Colonic mucosa (tissue), 4 donors: ENCODE measurements around the gene MARK2. TPM values are rescaled to one million over a fixed set of nuclear protein-coding genes. Genes with fewer than 3 reads are reported as not detected.
A peak's percentile ranks its signal among the peaks of the same experiment; 100 is the strongest.
"Not testable (repeated sequence)": the region's sequence is repeated elsewhere in the genome, so short reads cannot be mapped to it uniquely, and the experiment has no call there.

Source experiments
- DNase-seq: peaks from one replicate; pipeline ENCODE4 v3.0.0-alpha.2; 2020
- H3K27ac ChIP-seq: fragments of 200-600 bp; one replicate; pipeline ENCODE4 v1.8.0; 2021
- H3K27me3 ChIP-seq: fragments of 200-600 bp; one replicate; pipeline ENCODE4 v1.8.0; 2021
- H3K36me3 ChIP-seq: fragments of 200-600 bp; one replicate; pipeline ENCODE4 v1.8.0; 2021
- H3K4me1 ChIP-seq: fragments of 200-600 bp; one replicate; pipeline ENCODE4 v1.8.0; 2021; ENCODE audit warnings: mild to moderate bottlenecking
- H3K4me3 ChIP-seq: fragments of 200-600 bp; one replicate; pipeline ENCODE4 v1.8.0; 2021
- H3K9ac ChIP-seq, 2 donors: one replicate each; pipeline ENCODE4 v1.7.0; 2013; ENCODE audit warnings: control low read depth in 2 of 2, low read depth in 2 of 2, low read length in 2 of 2
- H3K9me3 ChIP-seq: fragments of 200-600 bp; one replicate; pipeline ENCODE4 v1.8.0; 2021
- intact Hi-C: fragments of 100-400 bp; cut with DNase I; formaldehyde crosslinking; loops from one replicate; pipeline ENCODE4 v1.14.1; 2022
- total RNA-seq, 2 donors: library from RNA; stranded (reverse); fragmentation: NEBNext Ultra II Directional in 1 of 2; extraction: Animal tissue kit (Norgen Biotek cat#: 25700) in 1 of 2; gene quantifications; one replicate each; pipeline ENCODE4 v1.2.1, GENCODE V29; 2021
- TF ChIP-seq, protein P1 (sequence below): fragments of 200-600 bp; IDR thresholded peaks from one replicate; pipeline ENCODE4 v1.8.0; 2022; ENCODE audit warnings: antibody characterized with exemption, mild to moderate bottlenecking
- donor health status: healthy.
- donor health status: DM: no; HTN: no; CAD: no.
- donor health status: DM: no; HTN: no; CAD: no.

MARK2 gene
- total RNA-seq, 2 donors from 2014 or later, result 86.8 to 96.8 TPM

DNA sequence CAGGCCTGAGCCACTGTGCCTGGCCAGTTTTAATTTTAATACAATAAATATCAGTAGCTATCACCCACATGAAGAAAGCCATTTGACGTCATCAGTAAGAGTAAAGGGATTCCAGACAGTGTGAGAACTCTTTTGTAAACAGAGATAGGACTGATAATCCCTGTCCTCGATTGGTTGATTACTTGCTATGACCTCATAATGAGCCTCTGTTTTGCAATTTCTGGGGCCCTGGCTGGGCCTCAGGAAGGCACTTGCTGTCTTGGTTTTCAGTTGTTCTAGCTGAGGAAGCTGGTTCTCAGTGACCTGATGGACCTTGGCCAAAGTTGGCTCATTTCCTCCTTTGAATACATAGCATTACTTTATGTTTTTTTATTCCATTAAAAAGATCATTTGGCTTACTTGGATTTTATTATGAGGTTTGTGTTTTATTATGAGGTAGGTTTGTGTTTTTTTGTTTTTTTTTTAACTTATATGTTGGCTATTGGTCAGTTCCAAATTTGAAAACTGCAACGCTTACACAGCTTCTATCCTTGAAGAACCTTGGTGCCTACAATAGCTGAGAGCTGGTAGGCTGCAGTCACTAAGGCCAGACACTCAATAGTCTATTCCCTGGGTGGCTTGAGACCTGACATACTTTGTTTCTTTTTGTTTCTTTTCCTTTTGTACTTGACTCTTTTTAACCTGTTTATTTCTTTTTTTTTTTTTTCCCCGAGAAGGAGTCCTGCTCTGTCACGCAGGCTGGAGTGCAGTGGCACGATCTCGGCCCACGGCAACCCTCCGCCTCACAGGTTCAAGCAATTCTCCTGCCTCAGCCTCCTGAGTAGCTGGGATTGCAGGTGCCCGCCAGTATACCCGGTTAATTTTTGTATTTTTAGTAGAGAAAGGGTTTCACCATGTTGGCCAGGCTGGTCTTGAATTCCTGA, 20.0 kb downstream of the MARK2 start:
- DNase-seq, result peak; percentile 51
- peaks cover 17% of the 10 kb centered on the region for H3K4me1 ChIP-seq
- TF ChIP-seq, protein P1, sequence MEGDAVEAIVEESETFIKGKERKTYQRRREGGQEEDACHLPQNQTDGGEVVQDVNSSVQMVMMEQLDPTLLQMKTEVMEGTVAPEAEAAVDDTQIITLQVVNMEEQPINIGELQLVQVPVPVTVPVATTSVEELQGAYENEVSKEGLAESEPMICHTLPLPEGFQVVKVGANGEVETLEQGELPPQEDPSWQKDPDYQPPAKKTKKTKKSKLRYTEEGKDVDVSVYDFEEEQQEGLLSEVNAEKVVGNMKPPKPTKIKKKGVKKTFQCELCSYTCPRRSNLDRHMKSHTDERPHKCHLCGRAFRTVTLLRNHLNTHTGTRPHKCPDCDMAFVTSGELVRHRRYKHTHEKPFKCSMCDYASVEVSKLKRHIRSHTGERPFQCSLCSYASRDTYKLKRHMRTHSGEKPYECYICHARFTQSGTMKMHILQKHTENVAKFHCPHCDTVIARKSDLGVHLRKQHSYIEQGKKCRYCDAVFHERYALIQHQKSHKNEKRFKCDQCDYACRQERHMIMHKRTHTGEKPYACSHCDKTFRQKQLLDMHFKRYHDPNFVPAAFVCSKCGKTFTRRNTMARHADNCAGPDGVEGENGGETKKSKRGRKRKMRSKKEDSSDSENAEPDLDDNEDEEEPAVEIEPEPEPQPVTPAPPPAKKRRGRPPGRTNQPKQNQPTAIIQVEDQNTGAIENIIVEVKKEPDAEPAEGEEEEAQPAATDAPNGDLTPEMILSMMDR, result no peak
- no peaks in the 10 kb centered on the region for H3K36me3 ChIP-seq
- H3K9me3 ChIP-seq, result no peaks in the 10 kb centered on the region
- intact Hi-C loops, result no loop called here
- H3K9ac ChIP-seq, result no peak overlapping the region
- peak overlapping the region; percentile 2 for H3K27ac ChIP-seq
- no peaks in the 10 kb centered on the region for H3K27me3 ChIP-seq
- no peak overlapping the region for H3K4me3 ChIP-seq

DNA sequence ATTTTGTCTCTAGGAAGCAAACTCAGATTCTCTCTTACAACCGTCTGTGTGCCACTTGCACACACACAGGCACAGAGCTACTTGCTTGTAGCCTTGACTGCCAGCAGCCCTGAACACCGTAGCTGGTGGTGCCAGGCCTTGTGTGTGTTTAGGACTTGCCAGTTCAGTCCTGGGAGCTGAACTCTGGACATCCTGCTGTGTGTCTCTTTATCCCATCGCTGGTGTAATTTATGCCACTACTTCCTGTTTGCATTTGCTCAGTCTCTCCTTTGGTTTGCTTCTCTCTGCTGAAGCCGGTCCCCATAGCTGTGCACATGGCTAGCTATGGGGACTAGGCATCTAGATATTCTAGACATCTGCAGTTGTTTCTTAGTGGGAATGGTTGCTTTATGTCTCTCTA, 24.0 kb downstream of the MARK2 start:
- TF ChIP-seq, protein P1, result no peak
- no peaks in the 10 kb centered on the region for H3K27me3 ChIP-seq
- no peaks in the 10 kb centered on the region for H3K9me3 ChIP-seq
- H3K4me3 ChIP-seq, result no peak overlapping the region
- peak overlapping the region; percentile 47 for H3K27ac ChIP-seq
- H3K4me1 ChIP-seq, result peaks cover 24% of the 10 kb centered on the region
- DNase-seq, result peak; percentile 74
- peak overlapping the region in 1 of 2 donors; percentile 3 for H3K9ac ChIP-seq
- H3K36me3 ChIP-seq, result no peaks in the 10 kb centered on the region
- intact Hi-C loops, result no loop called here

DNA sequence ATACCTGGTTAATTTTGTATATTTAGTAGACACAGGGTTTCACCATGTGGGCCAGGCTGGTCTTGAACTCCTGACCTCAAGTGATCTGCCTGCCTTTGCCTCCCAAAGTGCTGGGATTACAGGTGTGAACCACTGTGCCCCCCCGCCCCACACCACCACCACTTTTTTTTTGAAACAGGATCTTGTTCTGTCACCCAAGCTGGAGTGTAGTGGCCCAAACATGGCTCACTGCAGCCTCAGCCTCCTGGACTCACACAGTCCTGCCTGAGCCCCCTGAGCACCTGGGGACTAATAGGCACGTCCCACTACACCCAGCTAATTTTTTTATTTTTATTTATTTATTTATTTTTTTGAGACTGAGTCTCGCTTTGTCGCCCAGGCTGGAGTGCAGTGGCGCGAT, 24.7 kb downstream of the MARK2 start:
- H3K4me1 ChIP-seq, result peaks cover 26% of the 10 kb centered on the region
- intact Hi-C loops, H3K9ac ChIP-seq, H3K4me3 ChIP-seq, H3K27me3 ChIP-seq, DNase-seq, H3K9me3 ChIP-seq, H3K36me3 ChIP-seq, H3K27ac ChIP-seq: not testable (repeated sequence)

DNA sequence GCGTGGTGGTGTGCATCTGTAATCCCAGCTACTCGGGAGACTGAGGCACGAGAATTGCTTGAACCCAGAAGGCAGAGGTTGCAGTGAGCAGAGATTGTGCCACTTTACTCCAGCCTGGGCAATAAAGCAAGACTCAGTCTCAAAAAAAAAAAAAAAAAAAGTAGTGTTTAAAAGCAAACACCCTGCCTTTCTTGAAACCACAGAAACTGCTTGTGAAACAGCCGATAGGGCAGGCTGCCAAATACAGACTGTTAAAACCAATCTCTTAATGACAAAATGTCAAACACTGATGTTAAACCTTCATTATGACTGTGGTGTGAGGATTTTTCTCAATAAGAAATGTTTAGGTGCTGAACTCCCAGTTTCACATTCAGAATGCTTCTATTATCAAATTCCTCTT, 27.3 kb downstream of the MARK2 start:
- Histone ChIP-seq H3K36me3 (no peaks in the 10 kb centered on the region), H3K9me3 (no peaks in the 10 kb centered on the region), H3K4me1 (peaks cover 44% of the 10 kb centered on the region), H3K9ac (no peak overlapping the region), H3K4me3 (no peak overlapping the region), H3K27me3 (no peaks in the 10 kb centered on the region), H3K27ac (peak overlapping the region; percentile 16)
- TF ChIP-seq, protein P1, result no peak
- intact Hi-C loops, result no loop called here
- DNase-seq, result peak; percentile 88

DNA sequence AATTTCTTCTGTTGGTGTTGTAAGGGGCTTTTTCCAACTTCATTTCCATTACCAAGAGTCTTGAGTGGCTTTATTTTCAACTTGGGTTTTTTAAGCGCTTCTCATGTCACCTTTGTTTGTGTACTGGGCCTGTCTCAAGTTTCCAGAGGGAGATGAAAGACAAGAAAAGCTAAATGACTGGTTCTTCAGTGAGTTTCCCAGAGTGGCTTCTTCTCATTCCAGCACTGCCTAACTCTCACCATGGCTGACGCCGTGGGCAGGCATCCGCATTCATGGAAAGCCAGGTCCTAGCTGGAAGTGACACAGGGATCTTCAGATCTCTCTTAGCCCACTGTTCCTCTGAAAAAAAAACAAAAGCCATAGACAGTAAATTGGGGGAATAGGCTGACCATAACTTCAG, 28.6 kb downstream of the MARK2 start:
- no peak overlapping the region for H3K27ac ChIP-seq
- no peak for DNase-seq
- intact Hi-C loops, result no loop called here

More for the DNA sequence above, 28.6 kb downstream of the MARK2 start:
- Histone ChIP-seq H3K4me3 (no peak overlapping the region), H3K9ac (no peak overlapping the region), H3K27me3 (no peaks in the 10 kb centered on the region), H3K4me1 (peaks cover 44% of the 10 kb centered on the region), H3K36me3 (no peaks in the 10 kb centered on the region), H3K9me3 (no peaks in the 10 kb centered on the region)
- TF ChIP-seq, protein P1, result no peak
